H1 (cell line): ENCODE data around the gene SH3D19. TPM values are rescaled to one million over a fixed set of nuclear protein-coding genes. Genes with fewer than 3 reads are reported as not detected.

Experiments
- CTCF ChIA-PET: fragments of 300-600 bp; sonication (Branson Sonifier 250); formaldehyde crosslinking; loops from one replicate; lab custom pipeline; 2021; ENCODE audit not compliant: partially characterized antibody; lab: Charles Lee
- POLR2A ChIA-PET: fragments of 300-600 bp; sonication (Branson Sonifier 250); formaldehyde crosslinking; loops from one replicate; lab custom pipeline; 2021; ENCODE audit warnings: inconsistent platforms; ENCODE audit not compliant: partially characterized antibody; lab: Charles Lee
- DNase-seq, 2 experiments: peaks; one replicate each; pipeline versions ENCODE4 v3.0.0 to v3.0.0-alpha.2; 2010 to 2022; ENCODE audit warnings: low spot score in 2 of 2, low read depth in 1 of 2, mixed read lengths in 1 of 2
- FAIRE-seq: peaks from 2 replicates; lab custom pipeline; 2011; peaks lifted over from hg19 to GRCh38; lab: Jason Lieb, UNC
- H2AFZ ChIP-seq: 2 replicates; pipeline ENCODE4 v1.8.1; 2012; ENCODE audit warnings: low read length, inconsistent platforms
- H2AK5ac ChIP-seq: 2 replicates; pipeline ENCODE4 v1.6.1; 2013; ENCODE audit warnings: low read depth, low read length
- H2BK120ac ChIP-seq: replicated peaks from 2 replicates; pipeline ENCODE3; 2013; ENCODE audit warnings: low read depth, low read length, inconsistent platforms
- H2BK12ac ChIP-seq: 2 replicates; pipeline ENCODE4 v1.6.1; 2013; ENCODE audit warnings: low read depth, low read length
- H2BK15ac ChIP-seq: 2 replicates; pipeline ENCODE4 v1.6.1; 2013; ENCODE audit warnings: low read length
- H2BK20ac ChIP-seq: 2 replicates; pipeline ENCODE4 v1.6.1; 2013; ENCODE audit warnings: low read length
- H2BK5ac ChIP-seq: 2 replicates; pipeline ENCODE4 v1.6.1; 2013; ENCODE audit warnings: low read depth, low read length
- H3K14ac ChIP-seq: 2 replicates; pipeline ENCODE4 v1.6.1; 2013; ENCODE audit warnings: inconsistent platforms; ENCODE audit not compliant: insufficient read length
- H3K18ac ChIP-seq: 2 replicates; pipeline ENCODE4 v1.6.1; 2013; ENCODE audit warnings: low read length; ENCODE audit errors: extremely low read depth
- H3K23ac ChIP-seq: 2 replicates; pipeline ENCODE4 v1.6.1; 2013; ENCODE audit warnings: inconsistent platforms; ENCODE audit not compliant: insufficient read length
- H3K23me2 ChIP-seq: 2 replicates; pipeline ENCODE4 v1.6.1; 2013; ENCODE audit warnings: low read depth, low read length
- H3K27ac ChIP-seq: 2 replicates; pipeline ENCODE4 v1.6.1; 2011; ENCODE audit warnings: low read depth, low read length, inconsistent platforms
- H3K27me3 ChIP-seq, 4 experiments: replicated peaks in 1 of 4; 1 replicate in 1 of 4; 2 replicates in 3 of 4; pipeline versions ENCODE4 v1.6.1 to v1.8.1; 2011 to 2013; ENCODE audit warnings: low read length in 3 of 4, mild to moderate bottlenecking in 3 of 4, inconsistent platforms in 2 of 4, mixed read lengths in 2 of 4, moderate library complexity in 1 of 4; ENCODE audit not compliant: control insufficient read depth in 3 of 4, insufficient read depth in 3 of 4; ENCODE audit errors: extremely low read depth in 1 of 4
- H3K36me3 ChIP-seq, 4 experiments: 2 replicates each; pipeline versions ENCODE4 v1.6.1 to v1.8.1; 2011 to 2013; ENCODE audit warnings: mild to moderate bottlenecking in 4 of 4, low read length in 3 of 4, moderate library complexity in 2 of 4, control low read depth in 1 of 4, inconsistent platforms in 1 of 4; ENCODE audit not compliant: insufficient read depth in 4 of 4, control insufficient read depth in 2 of 4
- H3K4ac ChIP-seq: replicated peaks from 2 replicates; pipeline ENCODE3; 2013; ENCODE audit warnings: low read length, low read depth, mixed read lengths, inconsistent platforms; ENCODE audit not compliant: insufficient read length
- H3K4me1 ChIP-seq, 4 experiments: replicated peaks in 1 of 4; 1 replicate in 1 of 4; 2 replicates in 3 of 4; pipeline versions ENCODE4 v1.6.1 to v1.8.1; 2011 to 2013; ENCODE audit warnings: low read length in 3 of 4, inconsistent platforms in 2 of 4, mixed read lengths in 1 of 4; ENCODE audit not compliant: insufficient read depth in 4 of 4, control insufficient read depth in 3 of 4
- H3K4me2 ChIP-seq, 2 experiments: 2 replicates each; pipeline versions ENCODE4 v1.6.1 to v1.8.1; 2011 to 2013; ENCODE audit warnings: low read depth in 2 of 2, low read length in 2 of 2, control low read depth in 1 of 2, inconsistent platforms in 1 of 2, mild to moderate bottlenecking in 1 of 2; ENCODE audit not compliant: insufficient read depth in 1 of 2
- H3K4me3 ChIP-seq, 4 experiments: fragments of 200-600, 300-600 bp in 1 of 4; sonication (generic), shearing (Covaris generic), sonication (Bioruptor Twin) in 1 of 4; 2 replicates each; pipeline versions ENCODE4 v1.5.1 to v1.8.1; 2011 to 2016; ENCODE audit warnings: low read length in 4 of 4, low read depth in 3 of 4, control low read depth in 2 of 4, inconsistent platforms in 2 of 4, mild to moderate bottlenecking in 2 of 4, mixed read lengths in 1 of 4, moderate library complexity in 1 of 4; ENCODE audit not compliant: insufficient read depth in 2 of 4; ENCODE audit errors: extremely low read depth in 1 of 4
- H3K56ac ChIP-seq: replicated peaks from 2 replicates; pipeline ENCODE3; 2013; ENCODE audit warnings: low read depth, mild to moderate bottlenecking, mixed read lengths, low read length, inconsistent platforms; ENCODE audit not compliant: insufficient read length
- H3K79me1 ChIP-seq: 2 replicates; pipeline ENCODE4 v1.6.1; 2013; ENCODE audit warnings: low read depth, low read length, control low read depth
- H3K79me2 ChIP-seq, 2 experiments: 2 replicates each; pipeline versions ENCODE4 v1.6.1 to v1.8.1; 2012 to 2013; ENCODE audit warnings: low read length in 2 of 2, mild to moderate bottlenecking in 2 of 2, inconsistent platforms in 1 of 2; ENCODE audit not compliant: insufficient read depth in 2 of 2, control insufficient read depth in 1 of 2
- H3K9ac ChIP-seq, 4 experiments: replicated peaks in 1 of 4; 1 replicate in 1 of 4; 2 replicates in 3 of 4; pipeline versions ENCODE4 v1.6.1 to v1.8.1; 2011 to 2013; ENCODE audit warnings: low read depth in 3 of 4, low read length in 3 of 4, control low read depth in 2 of 4, mild to moderate bottlenecking in 2 of 4, moderate library complexity in 2 of 4, inconsistent platforms in 1 of 4; ENCODE audit errors: extremely low read depth in 1 of 4
- H3K9me3 ChIP-seq, 2 experiments: 2 replicates each; pipeline versions ENCODE4 v1.6.1 to v1.8.1; 2012 to 2013; ENCODE audit warnings: mild to moderate bottlenecking in 2 of 2, moderate library complexity in 2 of 2, control low read depth in 1 of 2, inconsistent platforms in 1 of 2, low read depth in 1 of 2, low read length in 1 of 2, mixed read lengths in 1 of 2; ENCODE audit not compliant: insufficient read depth in 2 of 2
- H4K20me1 ChIP-seq, 2 experiments: replicated peaks in 1 of 2; 2 replicates each; pipeline versions ENCODE3 to v1.8.1; 2011 to 2013; ENCODE audit warnings: inconsistent platforms in 2 of 2, low read length in 2 of 2, mild to moderate bottlenecking in 1 of 2; ENCODE audit not compliant: insufficient read depth in 2 of 2, control insufficient read depth in 1 of 2
- H4K5ac ChIP-seq: 2 replicates; pipeline ENCODE4 v1.6.1; 2013; ENCODE audit warnings: low read length, low read depth, mixed read lengths, inconsistent platforms; ENCODE audit not compliant: insufficient read length
- H4K8ac ChIP-seq: 2 replicates; pipeline ENCODE4 v1.8.0; 2013; ENCODE audit warnings: mild to moderate bottlenecking, moderate library complexity, low read length, inconsistent platforms; ENCODE audit not compliant: insufficient read depth; ENCODE audit errors: extremely low read depth
- H4K91ac ChIP-seq: replicated peaks from 2 replicates; pipeline ENCODE3; 2013; ENCODE audit warnings: low read length, mixed read lengths, inconsistent platforms; ENCODE audit not compliant: insufficient read length
- BACH1 ChIP-seq: IDR thresholded peaks from 2 replicates; pipeline ENCODE4 v1.6.1; 2012; ENCODE audit warnings: low read length, improper control_type of control experiment
- EP300 ChIP-seq, 2 experiments: IDR thresholded peaks; 1 replicate in 1 of 2; 2 replicates in 1 of 2; pipeline ENCODE4 v1.6.1; 2011 to 2012; ENCODE audit warnings: low read depth in 2 of 2, low read length in 2 of 2, mild to moderate bottlenecking in 2 of 2, borderline replicate concordance in 1 of 2, inconsistent platforms in 1 of 2, moderate library complexity in 1 of 2
- GABPA ChIP-seq: IDR thresholded peaks from 2 replicates; pipeline ENCODE4 v1.6.1; 2011; ENCODE audit warnings: mild to moderate bottlenecking, low read length, moderate library complexity, borderline replicate concordance; ENCODE audit not compliant: insufficient read depth
- HDAC2 ChIP-seq, 2 experiments: fragments of 300-600 bp in 1 of 2; sonication (generic) in 1 of 2; IDR thresholded peaks; 2 replicates each; pipeline ENCODE4 v1.6.1; 2011 to 2012; ENCODE audit warnings: low read depth in 2 of 2, low read length in 2 of 2, mild to moderate bottlenecking in 2 of 2, moderate library complexity in 2 of 2, borderline replicate concordance in 1 of 2, inconsistent platforms in 1 of 2
- KDM5A ChIP-seq: fragments of 200-600 bp; IDR thresholded peaks from 2 replicates; pipeline ENCODE4 v1.7.1; 2012; ENCODE audit warnings: mild to moderate bottlenecking, low read length, inconsistent platforms, mixed read lengths
- MAFK ChIP-seq: IDR thresholded peaks from 2 replicates; pipeline ENCODE4 v1.6.1; 2012; ENCODE audit warnings: low read depth, mild to moderate bottlenecking, improper control_type of control experiment, low read length
- RXRA ChIP-seq: IDR thresholded peaks from 2 replicates; pipeline ENCODE4 v1.6.1; 2011; ENCODE audit warnings: low read depth, mild to moderate bottlenecking, low read length, moderate library complexity; ENCODE audit not compliant: insufficient read depth
- SAP30 ChIP-seq: fragments of 300-600 bp; sonication (generic); IDR thresholded peaks from 2 replicates; pipeline ENCODE4 v1.7.1; 2012; ENCODE audit warnings: low read length, moderate library complexity, mild to moderate bottlenecking, inconsistent platforms; ENCODE audit not compliant: insufficient read depth, insufficient replicate concordance
- SP1 ChIP-seq: IDR thresholded peaks from 2 replicates; pipeline ENCODE4 v1.6.1; 2011; ENCODE audit warnings: low read depth, low read length
- SUZ12 ChIP-seq: fragments of 200-600 bp; sonication (generic); IDR thresholded peaks from 2 replicates; pipeline ENCODE4 v1.6.1; 2012; ENCODE audit warnings: mild to moderate bottlenecking, inconsistent platforms, low read length, moderate library complexity, mixed read lengths
- TAF1 ChIP-seq: IDR thresholded peaks from 2 replicates; pipeline ENCODE4 v1.6.1; 2011; ENCODE audit warnings: mild to moderate bottlenecking, low read depth, low read length
- TAF7 ChIP-seq: optimal IDR thresholded peaks from 2 replicates; pipeline ENCODE3; 2011; ENCODE audit warnings: low read depth, mild to moderate bottlenecking, inconsistent platforms, low read length, moderate library complexity, borderline replicate concordance
- ZNF274 ChIP-seq: IDR thresholded peaks from 2 replicates; pipeline ENCODE4 v1.7.0; 2012; ENCODE audit warnings: low read length, borderline replicate concordance; ENCODE audit errors: extremely low read depth
- WGBS, 2 experiments: shearing (Covaris generic) in 1 of 2; methylation state at CpG; one replicate each; pipeline versions ENCODE4 v1.1.6 to v1.1.7; 2013 to 2015; ENCODE audit warnings: low lambda C conversion rate in 2 of 2, mixed read lengths in 2 of 2, inconsistent platforms in 1 of 2, low coverage in 1 of 2, missing lambda C conversion rate in 1 of 2; ENCODE audit not compliant: insufficient replicate concordance in 2 of 2, insufficient coverage in 1 of 2, insufficient read length in 1 of 2; ENCODE audit errors: extremely low coverage in 1 of 2, missing lambda C conversion rate in 1 of 2; 5-methylcytosine and 5-hydroxymethylcytosine counted together
- polyA plus RNA-seq, 7 experiments: library from polyadenylated mRNA; depleted of rRNA in 3 of 7; stranded (reverse) in 5 of 7; unstranded in 2 of 7; fragments of >200 nt in 5 of 7; fragments of 200-250 nt in 2 of 7; gene quantifications; 1 replicate in 5 of 7; 2 replicates in 1 of 7; 4 replicates in 1 of 7; pipeline versions ENCODE4 v1.2.1 to v1.2.3, GENCODE V29; 2011 to 2013; ENCODE audit warnings: missing spikeins in 2 of 7, mixed read lengths in 2 of 7
- total RNA-seq: library from RNA; stranded (reverse); fragmentation: NEBNext Ultra II Directional; extraction: Animal tissue kit (Norgen Biotek cat#: 25700); gene quantifications from 2 replicates; pipeline ENCODE4 v1.2.1, GENCODE V29; 2021
- TF ChIP-seq, protein P1 (sequence below): IDR thresholded peaks from 2 replicates; pipeline ENCODE4 v1.6.1; 2012; ENCODE audit warnings: inconsistent platforms

SH3D19 gene
- total and polyA plus RNA-seq, 2 of the 8 experiments (the other 6 are each of a cell fraction or from before 2014, with no cell fraction given), result 11.7 to 51.3 TPM

DNA sequence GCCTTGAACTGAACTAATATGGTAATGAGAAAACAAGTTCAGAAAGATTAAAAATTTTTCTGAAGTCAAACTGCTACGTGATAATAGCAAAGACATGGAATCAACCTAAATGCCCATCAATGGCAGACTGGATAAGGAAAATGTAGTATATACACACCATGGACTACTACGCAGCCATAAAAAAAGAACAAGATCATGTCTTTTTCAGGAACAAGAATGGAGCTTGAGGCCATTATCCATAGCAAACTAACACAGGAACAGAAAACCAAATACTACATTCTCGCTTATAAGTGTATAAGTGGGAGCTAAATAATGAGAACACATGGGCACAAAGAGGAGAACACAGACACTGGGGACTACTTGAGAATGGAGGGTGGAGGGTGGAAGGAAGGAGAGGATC is 230.3 kb downstream of the SH3D19 start:
- Histone ChIP-seq H3K9ac (no peak overlapping the region), H2AK5ac (no peak overlapping the region), H2BK15ac (no peak overlapping the region), H2BK5ac (no peak overlapping the region), H4K20me1 (peaks cover 2 to 3% of the 10 kb centered on the region in 2 experiments), H3K4ac (no peak overlapping the region), H3K4me1 (no peaks in the 10 kb centered on the region), H3K79me2 (peaks cover 6 to 8% of the 10 kb centered on the region in 2 experiments), H3K4me3 (no peak overlapping the region), H2AFZ (no peak overlapping the region), H3K18ac (no peak overlapping the region), H3K79me1 (no peaks in the 10 kb centered on the region), H3K36me3 (peaks cover 0 to 1% (median 0%) of the 10 kb centered on the region in 4 experiments; a peak in 1 of 8 replicates), H3K23ac (no peak overlapping the region), H4K91ac (no peak overlapping the region), H4K5ac (no peak overlapping the region), H3K27me3 (no peaks in the 10 kb centered on the region), H2BK12ac (no peak overlapping the region), H3K14ac (no peak overlapping the region), H3K23me2 (peaks cover 4% of the 10 kb centered on the region), H4K8ac (no peak overlapping the region), H3K56ac (no peak overlapping the region), H2BK120ac (no peak overlapping the region), H3K4me2 (no peak overlapping the region), H3K9me3 (no peaks in the 10 kb centered on the region), H2BK20ac (no peak overlapping the region), H3K27ac (no peak overlapping the region)
- 80% methylated on average over 3 of the region's 3 CpGs; no CpG with 5 or more reads in 1 of the 2 experiments for WGBS, 2 experiments
- DNase-seq (no peak), FAIRE-seq (no peak)
- ChIA-PET POLR2A (interaction anchor here (2.1 kb wide), 1 partner anchor 10 kb away, joined by 8 read pairs; no protein-coding TSS in a partner anchor), CTCF (no interaction called here)
- TF ChIP-seq BACH1 (no peak), TAF1 (no peak), SAP30 (no peak), HDAC2 (IDR thresholded peaks at IDR 0.05; ENCODE audit: borderline replicate concordance in 1 of 2, low read depth in 2 of 2, low read length in 2 of 2) (no peak), TAF7 (no peak), GABPA (no peak), RXRA (no peak), ZNF274 (no peak), SUZ12 (no peak), EP300 (IDR thresholded peaks at IDR 0.05; ENCODE audit: borderline replicate concordance in 1 of 2, low read depth in 2 of 2, low read length in 2 of 2) (no peak), SP1 (no peak), MAFK (no peak), KDM5A (no peak)
- TF ChIP-seq, protein P1, sequence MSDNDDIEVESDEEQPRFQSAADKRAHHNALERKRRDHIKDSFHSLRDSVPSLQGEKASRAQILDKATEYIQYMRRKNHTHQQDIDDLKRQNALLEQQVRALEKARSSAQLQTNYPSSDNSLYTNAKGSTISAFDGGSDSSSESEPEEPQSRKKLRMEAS, result no peak
